OCI-LY7 (cell line): Measurements from ENCODE around the gene LSM4. TPM values are rescaled to one million over a fixed set of nuclear protein-coding genes. Genes with fewer than 3 reads are reported as not detected.

Experiments used
- BruUV-seq: library from RNA; stranded (reverse); fragments of 400-500 nt; replicated peaks from 2 replicates; lab custom pipeline; 2021; lab: Mats Ljungman, UMichigan
- CTCF ChIA-PET: fragments of 300-600 bp; sonication (Branson Sonifier 250); formaldehyde crosslinking; loops from one replicate; lab custom pipeline; 2022; ENCODE audit warnings: antibody characterized with exemption; ENCODE audit not compliant: unreplicated experiment; lab: Charles Lee
- POLR2A ChIA-PET: fragments of 300-600 bp; sonication (Branson Sonifier 250); formaldehyde crosslinking; loops from one replicate; lab custom pipeline; 2022; ENCODE audit warnings: antibody characterized with exemption; lab: Charles Lee
- DNase-seq: peaks from one replicate; pipeline ENCODE4 v3.0.0-alpha.2; 2015; ENCODE audit warnings: low spot score
- H2AFZ ChIP-seq: fragments of 200-600 bp; sonication (generic), shearing (Covaris generic); 2 replicates; pipeline ENCODE4 v1.6.1; 2014; ENCODE audit warnings: mild to moderate bottlenecking, antibody characterized with exemption, low read length, moderate library complexity
- H3K27ac ChIP-seq: fragments of 200-600 bp; sonication (generic); 2 replicates; pipeline ENCODE4 v1.5.1; 2014; ENCODE audit warnings: mixed run types, low read depth, mild to moderate bottlenecking, moderate library complexity, low read length, inconsistent platforms; ENCODE audit not compliant: poor library complexity, severe bottlenecking
- H3K36me3 ChIP-seq: fragments of 200-600 bp; sonication (generic); 2 replicates; pipeline ENCODE4 v1.6.1; 2014; ENCODE audit warnings: mild to moderate bottlenecking, antibody characterized with exemption, low read length, moderate library complexity, mixed read lengths; ENCODE audit not compliant: insufficient read depth
- H3K4me1 ChIP-seq: fragments of 200-600 bp; sonication (generic); 2 replicates; pipeline ENCODE4 v1.5.1; 2014; ENCODE audit warnings: mild to moderate bottlenecking, low read length; ENCODE audit not compliant: insufficient read depth, poor library complexity, severe bottlenecking
- H3K4me2 ChIP-seq: fragments of 200-600 bp; sonication (generic); 2 replicates; pipeline ENCODE4 v1.6.1; 2014; ENCODE audit warnings: mild to moderate bottlenecking, low read length
- H3K4me3 ChIP-seq: fragments of 200-600 bp; sonication (generic); 2 replicates; pipeline ENCODE4 v1.5.1; 2014; ENCODE audit warnings: mild to moderate bottlenecking, low read depth, low read length; ENCODE audit not compliant: poor library complexity, severe bottlenecking
- H3K79me2 ChIP-seq: fragments of 200-600 bp; sonication (generic); 2 replicates; pipeline ENCODE4 v1.6.1; 2016; ENCODE audit warnings: low read depth, mild to moderate bottlenecking, low read length, moderate library complexity, mixed read lengths; ENCODE audit not compliant: insufficient read depth
- H3K9me2 ChIP-seq: fragments of 200-600 bp; sonication (generic); 2 replicates; pipeline ENCODE4 v1.6.1; 2016; ENCODE audit warnings: mild to moderate bottlenecking, low read length, mixed read lengths; ENCODE audit not compliant: insufficient read depth
- H3K9me3 ChIP-seq: fragments of 200-600 bp; sonication (generic); 2 replicates; pipeline ENCODE4 v1.6.1; 2014; ENCODE audit warnings: mild to moderate bottlenecking, mixed run types, low read length, mixed read lengths
- H4K20me1 ChIP-seq: fragments of 200-600 bp; sonication (generic); 2 replicates; pipeline ENCODE4 v1.6.1; 2014; ENCODE audit warnings: mild to moderate bottlenecking, antibody characterized with exemption, low read length, moderate library complexity, mixed read lengths; ENCODE audit not compliant: insufficient read depth
- EZH2phosphoT487 ChIP-seq: fragments of 200-600 bp; sonication (generic); IDR thresholded peaks from 2 replicates; pipeline ENCODE4 v1.6.1; 2018; ENCODE audit warnings: low read depth, borderline replicate concordance, mild to moderate bottlenecking, mixed run types, antibody characterized with exemption, low read length, moderate library complexity, mixed read lengths
- intact Hi-C: fragments of 100-400 bp; cut with micrococcal nuclease; formaldehyde crosslinking; loops from one replicate; pipeline ENCODE4 v1.10.0; 2022; ENCODE audit not compliant: unreplicated experiment
- total RNA-seq, 2 experiments: library from RNA; depleted of rRNA in 1 of 2; stranded (reverse); fragments of >200 nt in 1 of 2; shearing (Covaris generic) in 1 of 2; gene quantifications; 2 replicates each; pipeline ENCODE4 v1.2.3, GENCODE V29; 2014 to 2022
- TF ChIP-seq, protein P1 (sequence below): fragments of 200-600 bp; sonication (generic); conservative IDR thresholded peaks from 2 replicates; pipeline ENCODE4 v1.5.1; 2014; ENCODE audit warnings: mild to moderate bottlenecking, antibody characterized with exemption, low read length, moderate library complexity, mixed read lengths

The LSM4 gene
- total RNA-seq, 2 experiments from 2014 or later, result 232 to 451 TPM

DNA sequence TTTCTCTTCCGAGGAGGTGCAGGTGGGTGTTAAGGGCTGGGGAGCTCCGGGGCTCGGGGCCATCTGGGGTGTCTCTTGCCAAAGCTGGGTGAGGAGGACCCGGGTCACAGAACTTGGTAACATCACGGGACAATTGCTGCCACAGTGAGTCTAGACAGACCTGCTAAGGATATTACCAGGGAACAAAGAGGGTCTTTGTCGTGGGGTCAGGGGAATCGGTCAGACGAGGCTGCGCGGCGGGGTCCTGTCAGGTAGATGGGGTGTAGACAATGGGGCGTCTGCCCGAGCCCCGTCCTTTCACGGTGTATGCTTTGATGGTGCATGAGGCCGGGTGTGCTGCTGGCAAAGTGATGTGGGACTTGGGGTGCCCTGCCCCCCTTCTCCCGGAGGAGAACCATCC is 25.3 kb upstream of the LSM4 start:
- H4K20me1 ChIP-seq, result no peaks in the 10 kb centered on the region
- no peaks in the 10 kb centered on the region for H3K4me1 ChIP-seq
- no peaks in the 10 kb centered on the region for H3K9me2 ChIP-seq
- H3K9me3 ChIP-seq, result no peaks in the 10 kb centered on the region
- no TSS peak for BruUV-seq
- no peak overlapping the region for H3K4me3 ChIP-seq
- no peak for DNase-seq
- H3K36me3 ChIP-seq, result 0 out of 2 replicates have a peak, but pooled peaks cover 7% of the 10 kb centered on the region
- CTCF ChIA-PET, result no interaction called here
- H3K79me2 ChIP-seq, result no peaks in the 10 kb centered on the region
- H2AFZ ChIP-seq, result no peak overlapping the region
- TF ChIP-seq, protein P1, sequence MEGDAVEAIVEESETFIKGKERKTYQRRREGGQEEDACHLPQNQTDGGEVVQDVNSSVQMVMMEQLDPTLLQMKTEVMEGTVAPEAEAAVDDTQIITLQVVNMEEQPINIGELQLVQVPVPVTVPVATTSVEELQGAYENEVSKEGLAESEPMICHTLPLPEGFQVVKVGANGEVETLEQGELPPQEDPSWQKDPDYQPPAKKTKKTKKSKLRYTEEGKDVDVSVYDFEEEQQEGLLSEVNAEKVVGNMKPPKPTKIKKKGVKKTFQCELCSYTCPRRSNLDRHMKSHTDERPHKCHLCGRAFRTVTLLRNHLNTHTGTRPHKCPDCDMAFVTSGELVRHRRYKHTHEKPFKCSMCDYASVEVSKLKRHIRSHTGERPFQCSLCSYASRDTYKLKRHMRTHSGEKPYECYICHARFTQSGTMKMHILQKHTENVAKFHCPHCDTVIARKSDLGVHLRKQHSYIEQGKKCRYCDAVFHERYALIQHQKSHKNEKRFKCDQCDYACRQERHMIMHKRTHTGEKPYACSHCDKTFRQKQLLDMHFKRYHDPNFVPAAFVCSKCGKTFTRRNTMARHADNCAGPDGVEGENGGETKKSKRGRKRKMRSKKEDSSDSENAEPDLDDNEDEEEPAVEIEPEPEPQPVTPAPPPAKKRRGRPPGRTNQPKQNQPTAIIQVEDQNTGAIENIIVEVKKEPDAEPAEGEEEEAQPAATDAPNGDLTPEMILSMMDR, result no peak
- no peak for TF ChIP-seq EZH2phosphoT487
- POLR2A ChIA-PET, result interaction anchor here (0.6 kb wide), 1 partner anchor 103 kb away, joined by 3 read pairs; no protein-coding TSS in a partner anchor
- no peak overlapping the region for H3K27ac ChIP-seq
- no peak overlapping the region for H3K4me2 ChIP-seq
- intact Hi-C loops, result loop anchor here (2.0 kb wide), 1 partner anchor 55 kb away; no protein-coding TSS in a partner anchor

DNA sequence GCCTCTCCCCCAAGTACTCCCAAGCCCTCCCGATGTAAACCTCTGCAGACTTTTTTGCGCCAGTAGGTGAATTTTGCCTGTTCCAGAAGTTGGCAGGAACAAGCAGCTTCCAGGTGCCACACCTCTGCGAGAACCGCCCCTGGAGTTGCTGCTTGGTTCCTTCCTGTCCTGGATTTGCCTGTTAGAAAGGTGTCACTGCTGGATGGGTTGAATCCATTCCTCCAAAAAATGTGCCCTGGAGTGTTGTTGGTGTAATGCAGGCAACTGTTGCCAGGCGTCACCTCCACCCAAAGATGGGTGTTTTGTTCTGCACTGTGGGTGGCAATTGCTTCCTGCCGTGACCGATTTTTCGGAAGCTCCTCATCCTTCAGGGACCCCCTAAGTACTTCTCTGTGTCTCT is 23.2 kb upstream of the LSM4 start:
- H3K4me2 ChIP-seq, result no peak overlapping the region

DNA sequence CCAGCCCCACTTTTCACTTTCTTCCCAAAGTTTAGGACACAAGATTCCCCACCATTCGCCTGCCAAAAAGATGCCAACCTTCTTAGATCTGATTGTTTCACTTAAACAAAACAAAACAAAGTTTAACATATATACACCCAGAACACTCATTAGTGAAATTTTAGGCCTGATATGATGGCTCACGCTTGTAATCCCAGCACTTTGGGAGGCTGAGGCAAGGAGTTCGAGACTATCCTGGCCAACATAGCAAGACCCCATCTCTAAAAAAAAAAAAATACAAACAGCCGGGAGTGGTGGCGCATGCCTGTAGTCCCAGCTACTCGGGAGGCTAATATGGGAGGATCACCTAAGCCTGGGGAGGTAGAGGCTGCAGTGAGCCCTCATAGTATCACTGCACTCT is 22.4 kb upstream of the LSM4 start:
- no TSS peak for BruUV-seq
- POLR2A ChIA-PET, result interaction anchor here (0.7 kb wide), 1 partner anchor 135 kb away, joined by 5 read pairs; no protein-coding TSS in a partner anchor

More for the DNA sequence above, 23.2 kb upstream of the LSM4 start:
- H3K4me3 ChIP-seq, result no peak overlapping the region
- H3K9me3 ChIP-seq, result no peaks in the 10 kb centered on the region
- H3K36me3 ChIP-seq, result 0 out of 2 replicates have a peak, but pooled peaks cover 7% of the 10 kb centered on the region
- intact Hi-C loops, result no loop called here
- H3K4me1 ChIP-seq, result peaks cover 7% of the 10 kb centered on the region
- no TSS peak for BruUV-seq
- H3K79me2 ChIP-seq, result no peaks in the 10 kb centered on the region
- CTCF ChIA-PET, result no interaction called here
- H4K20me1 ChIP-seq, result no peaks in the 10 kb centered on the region
- TF ChIP-seq, protein P1, result no peak
- TF ChIP-seq EZH2phosphoT487, result no peak
- no peak overlapping the region for H2AFZ ChIP-seq
- no peaks in the 10 kb centered on the region for H3K9me2 ChIP-seq
- no peak overlapping the region for H3K27ac ChIP-seq
- DNase-seq, result no peak
- POLR2A ChIA-PET, result no interaction called here

More for the DNA sequence above, 22.4 kb upstream of the LSM4 start:
- intact Hi-C loops, result no loop called here
- Histone ChIP-seq H3K4me1 (peaks cover 10% of the 10 kb centered on the region), H4K20me1 (no peaks in the 10 kb centered on the region), H3K9me3 (no peaks in the 10 kb centered on the region), H3K36me3 (0 out of 2 replicates have a peak, but pooled peaks cover 1% of the 10 kb centered on the region), H3K79me2 (no peaks in the 10 kb centered on the region), H3K4me2 (no peak overlapping the region), H3K9me2 (no peaks in the 10 kb centered on the region), H2AFZ (no peak overlapping the region), H3K27ac (no peak overlapping the region), H3K4me3 (no peak overlapping the region)
- CTCF ChIA-PET, result no interaction called here
- TF ChIP-seq, protein P1, result no peak
- no peak for TF ChIP-seq EZH2phosphoT487
- no peak for DNase-seq
